ENCODE data around the gene TCEA2.

The TCEA2 gene

GRCh38 chr20:64050261-64051032, 12.6 kb upstream of the TCEA2 start:
- no peak for DNase-seq

GRCh38 chr20:64051033-64051452, 12.0 kb upstream of the TCEA2 start:
- no peak for DNase-seq

- DNase-seq = no peak
Observed at GRCh38 chr20:64051561-64052325, 11.3 kb upstream of the TCEA2 start.

GRCh38 chr20:64052326-64052722, 10.7 kb upstream of the TCEA2 start:
- DNase-seq = no peak

GRCh38 chr20:64052987-64053840, 9.8 kb upstream of the TCEA2 start:
- DNase-seq = no peak

GRCh38 chr20:64053841-64054661, 8.9 kb upstream of the TCEA2 start:
- DNase-seq = no peak

GRCh38 chr20:64055396-64055892, 7.6 kb upstream of the TCEA2 start:
- DNase-seq = no peak

- no peak for DNase-seq
Observed at GRCh38 chr20:64055893-64056638, 6.9 kb upstream of the TCEA2 start.

- no peak for DNase-seq
Observed at GRCh38 chr20:64056639-64056888, 6.4 kb upstream of the TCEA2 start.

- DNase-seq = no peak
Observed at GRCh38 chr20:64056889-64057627, 5.9 kb upstream of the TCEA2 start.

GRCh38 chr20:64057628-64058498, 5.1 kb upstream of the TCEA2 start:
- DNase-seq = no peak

- no peak for DNase-seq
Observed at GRCh38 chr20:64058536-64058935, 4.5 kb upstream of the TCEA2 start.

GRCh38 chr20:64062276-64062595, 762 bp upstream of the TCEA2 start:
- no peak for DNase-seq

GRCh38 chr20:64063389-64064144, 569 bp downstream of the TCEA2 start:
- DNase-seq = no peak

- DNase-seq = no peak
Observed at GRCh38 chr20:64064145-64064698, 1.2 kb downstream of the TCEA2 start.

GRCh38 chr20:64065062-64065973, 2.3 kb downstream of the TCEA2 start:
- DNase-seq = no peak

- no peak for DNase-seq
Observed at GRCh38 chr20:64065974-64066343, 3.0 kb downstream of the TCEA2 start.

- no peak for DNase-seq
Observed at GRCh38 chr20:64067005-64067632, 4.1 kb downstream of the TCEA2 start.

Measured in NCI-H1436 treated with DMSO at 0.1 percent for 48 hours (cell line).